ENCODE measurements around the gene PLCH2.
"Not testable (repeated sequence)": the region's sequence is repeated elsewhere in the genome, so short reads cannot be mapped to it uniquely, and the experiment has no call there.

PLCH2 gene

DNA sequence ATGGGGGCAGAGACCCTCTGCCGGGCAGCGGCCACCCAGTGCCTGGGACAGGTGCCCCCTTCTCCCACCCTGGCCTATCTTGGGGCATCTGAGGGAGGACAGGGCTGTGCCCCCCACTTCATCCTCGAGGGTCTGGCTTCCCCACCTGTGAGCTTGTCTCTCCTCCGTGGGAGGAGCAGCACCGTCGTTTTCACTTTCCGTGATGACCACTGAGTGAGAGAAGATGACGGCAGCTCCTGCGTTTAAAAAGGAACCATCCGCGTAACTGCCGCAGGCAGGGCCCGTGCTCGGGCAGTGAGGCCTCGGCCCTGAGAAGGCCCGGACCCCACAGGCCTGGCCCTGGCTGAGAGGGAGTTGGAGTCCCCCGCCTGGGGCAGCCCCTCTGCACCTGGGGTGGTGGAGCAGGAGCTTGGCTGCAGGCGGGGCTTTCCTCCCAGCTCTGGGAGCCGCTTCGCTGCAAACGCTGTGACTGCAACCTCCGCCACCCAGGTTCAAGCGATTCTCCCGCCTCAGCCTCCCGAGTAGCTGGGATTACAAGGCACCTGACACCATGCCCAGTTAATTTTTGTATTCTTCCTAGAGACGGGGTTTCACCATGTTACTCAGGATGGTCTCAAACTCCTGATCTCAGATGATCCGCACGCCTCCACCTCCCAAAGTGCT, 73.4 kb downstream of the PLCH2 start:
- DNase-seq, result not testable (repeated sequence)

GRCh38 chr1:2550309-2550861, 74.3 kb downstream of the PLCH2 start:
- not testable (repeated sequence) for DNase-seq

- DNase-seq, result not testable (repeated sequence)
Observed at GRCh38 chr1:2551544-2551943, 75.5 kb downstream of the PLCH2 start.

GRCh38 chr1:2552189-2552588, 76.1 kb downstream of the PLCH2 start:
- no peak for DNase-seq

DNA sequence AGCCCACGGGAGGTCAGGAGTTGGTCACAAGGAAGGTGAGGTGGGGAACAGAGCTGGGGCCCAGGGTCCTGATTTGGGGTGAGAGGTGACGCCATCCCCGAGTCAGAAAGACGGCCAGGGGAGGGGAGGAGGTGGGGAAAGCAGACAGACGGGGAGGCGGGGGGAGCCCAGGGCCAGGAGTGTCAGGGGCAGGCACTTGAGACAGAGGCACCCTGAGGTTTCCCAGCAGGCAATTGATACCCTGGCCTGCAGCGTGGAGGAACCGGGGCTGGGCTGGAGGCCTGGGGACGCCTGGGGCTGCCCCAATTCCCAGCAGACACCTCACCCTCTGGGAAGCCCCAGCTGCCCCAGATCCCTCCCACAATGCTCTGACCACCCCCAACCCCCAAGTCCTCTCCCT, 77.0 kb downstream of the PLCH2 start:
- DNase-seq, result not testable (repeated sequence)

- DNase-seq, result no peak
Observed at GRCh38 chr1:2553871-2554620, 78.0 kb downstream of the PLCH2 start.

- no peak for DNase-seq
Observed at GRCh38 chr1:2554621-2555387, 78.7 kb downstream of the PLCH2 start.
